ENCODE data around the gene GP1BA. TPM values are rescaled to one million over a fixed set of nuclear protein-coding genes. Genes with fewer than 3 reads are reported as not detected.

GP1BA gene
- polyA plus RNA-seq, 1 donor (not counting 4 experiments of a cell fraction or from before 2014, with no cell fraction given) = not detected

DNA sequence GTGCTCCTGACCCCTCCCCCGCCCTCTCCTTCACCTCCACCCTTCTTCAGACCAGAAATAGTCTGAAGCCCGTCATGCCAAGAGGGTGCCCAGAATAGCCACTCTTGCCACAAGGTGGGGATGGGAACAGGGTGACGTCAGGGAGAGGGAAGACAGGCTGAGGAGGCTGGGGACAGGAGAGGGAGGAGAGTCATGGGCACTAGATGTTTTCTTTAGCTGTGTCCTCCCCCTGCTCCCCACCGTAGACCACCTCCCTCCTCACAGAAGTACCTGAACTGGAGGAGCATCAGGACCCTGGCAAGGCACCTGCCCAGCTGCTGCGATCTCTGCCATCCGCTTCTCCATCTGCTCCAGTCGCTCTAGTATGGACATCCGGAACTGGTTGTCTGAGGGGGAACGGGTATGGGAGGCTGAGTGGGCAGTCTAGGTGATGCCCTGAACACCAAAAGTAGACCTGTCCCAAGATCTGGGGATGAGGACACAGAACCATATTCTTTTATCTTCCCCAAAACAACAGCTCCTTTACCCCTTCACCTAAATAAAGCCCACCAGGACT is 42.1 kb downstream of the GP1BA start:
- Histone ChIP-seq H3K4me3 (ENCODE audit: control insufficient read depth in 2 of 3, extremely low read depth in 1 of 3, insufficient read depth in 2 of 3, low read depth in 1 of 3, low read length in 3 of 3) (no peak overlapping the region), H3K79me2 (ENCODE audit: control insufficient read depth, insufficient read depth, low read length) (no peaks in the 10 kb centered on the region), H3K27ac (ENCODE audit: control insufficient read depth, insufficient read depth, low read length) (no peak overlapping the region), H3K9me1 (ENCODE audit: control insufficient read depth, extremely low read depth, insufficient read depth, low read length) (no peaks in the 10 kb centered on the region), H3K27me3 (ENCODE audit: control insufficient read depth, extremely low read depth, insufficient read depth, low read length) (no peaks in the 10 kb centered on the region), H3K4me1 (ENCODE audit: control insufficient read depth, extremely low read depth, insufficient read depth, low read length) (peaks cover 6% of the 10 kb centered on the region), H3K9ac (ENCODE audit: control insufficient read depth, extremely low read depth, insufficient read depth, low read length) (no peak overlapping the region), H3K4me2 (ENCODE audit: control insufficient read depth, extremely low read depth, insufficient read depth, low read depth, low read length) (no peak overlapping the region), H3K9me3 (ENCODE audit: control insufficient read depth, low read depth, low read length) (no peaks in the 10 kb centered on the region), H2AFZ (ENCODE audit: control insufficient read depth, low read length) (no peak overlapping the region), H4K20me1 (ENCODE audit: control insufficient read depth, extremely low read depth, insufficient read depth, low read length) (no peaks in the 10 kb centered on the region), H3K36me3 (ENCODE audit: control insufficient read depth in 2 of 2, extremely low read depth in 1 of 2, insufficient read depth in 2 of 2, low read length in 2 of 2) (peaks cover 42 to 56% of the 10 kb centered on the region in 2 experiments)
- TF ChIP-seq, protein P1, sequence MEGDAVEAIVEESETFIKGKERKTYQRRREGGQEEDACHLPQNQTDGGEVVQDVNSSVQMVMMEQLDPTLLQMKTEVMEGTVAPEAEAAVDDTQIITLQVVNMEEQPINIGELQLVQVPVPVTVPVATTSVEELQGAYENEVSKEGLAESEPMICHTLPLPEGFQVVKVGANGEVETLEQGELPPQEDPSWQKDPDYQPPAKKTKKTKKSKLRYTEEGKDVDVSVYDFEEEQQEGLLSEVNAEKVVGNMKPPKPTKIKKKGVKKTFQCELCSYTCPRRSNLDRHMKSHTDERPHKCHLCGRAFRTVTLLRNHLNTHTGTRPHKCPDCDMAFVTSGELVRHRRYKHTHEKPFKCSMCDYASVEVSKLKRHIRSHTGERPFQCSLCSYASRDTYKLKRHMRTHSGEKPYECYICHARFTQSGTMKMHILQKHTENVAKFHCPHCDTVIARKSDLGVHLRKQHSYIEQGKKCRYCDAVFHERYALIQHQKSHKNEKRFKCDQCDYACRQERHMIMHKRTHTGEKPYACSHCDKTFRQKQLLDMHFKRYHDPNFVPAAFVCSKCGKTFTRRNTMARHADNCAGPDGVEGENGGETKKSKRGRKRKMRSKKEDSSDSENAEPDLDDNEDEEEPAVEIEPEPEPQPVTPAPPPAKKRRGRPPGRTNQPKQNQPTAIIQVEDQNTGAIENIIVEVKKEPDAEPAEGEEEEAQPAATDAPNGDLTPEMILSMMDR (optimal IDR thresholded peaks at IDR 0.05 in 1 of 3, IDR thresholded peaks at IDR 0.05 in 1 of 3, conservative IDR thresholded peaks at IDR 0.05 in 1 of 3; ENCODE audit: extremely low read depth in 1 of 3, insufficient read depth in 2 of 3, low read length in 3 of 3) = no peak
- TF ChIP-seq EZH2 (IDR thresholded peaks at IDR 0.05; ENCODE audit: low read length) = no peak
- DNase-seq (ENCODE audit: low read depth, low spot score) (no peak), FAIRE-seq (no peak)
- dilution Hi-C loops (cut with MboI; ENCODE audit: extremely low pct_ligation_motif_present, low sequenced_read_pairs) = no loop called here

DNA sequence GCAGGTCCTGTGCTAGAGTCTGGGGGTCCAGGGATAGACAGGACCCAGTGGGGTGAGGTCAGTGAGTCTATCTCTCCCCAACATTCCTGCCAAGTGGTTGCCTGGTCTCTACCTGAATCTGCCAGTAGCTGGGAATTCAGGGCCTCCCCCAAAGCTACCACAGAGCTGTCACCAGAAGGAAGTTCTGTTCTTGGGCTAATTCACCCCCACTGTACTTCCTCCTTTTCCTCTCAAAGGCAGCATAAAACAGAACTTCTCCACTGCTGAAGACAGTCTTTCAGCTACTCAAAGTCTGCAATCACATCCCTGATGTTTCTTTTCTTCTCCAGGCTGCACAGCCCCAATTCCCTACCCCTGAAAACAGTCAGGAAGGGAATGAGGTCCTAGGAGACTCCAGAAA is 46.6 kb downstream of the GP1BA start:
- no peaks in the 10 kb centered on the region for H3K4me1 ChIP-seq (ENCODE audit: control insufficient read depth, extremely low read depth, insufficient read depth, low read length)
- H3K9me1 ChIP-seq (ENCODE audit: control insufficient read depth, extremely low read depth, insufficient read depth, low read length) = no peaks in the 10 kb centered on the region
- H3K9me3 ChIP-seq (ENCODE audit: control insufficient read depth, low read depth, low read length) = no peaks in the 10 kb centered on the region
- no peaks in the 10 kb centered on the region for H3K79me2 ChIP-seq (ENCODE audit: control insufficient read depth, insufficient read depth, low read length)
- DNase-seq (ENCODE audit: low read depth, low spot score) (no peak), FAIRE-seq (no peak)
- H3K36me3 ChIP-seq (ENCODE audit: control insufficient read depth in 2 of 2, extremely low read depth in 1 of 2, insufficient read depth in 2 of 2, low read length in 2 of 2) = peaks cover 44 to 57% of the 10 kb centered on the region in 2 experiments
- TF ChIP-seq EZH2 (IDR thresholded peaks at IDR 0.05; ENCODE audit: low read length) = no peak
- TF ChIP-seq, protein P1 (optimal IDR thresholded peaks at IDR 0.05 in 1 of 3, IDR thresholded peaks at IDR 0.05 in 1 of 3, conservative IDR thresholded peaks at IDR 0.05 in 1 of 3; ENCODE audit: extremely low read depth in 1 of 3, insufficient read depth in 2 of 3, low read length in 3 of 3) = no peak
- H3K9ac ChIP-seq (ENCODE audit: control insufficient read depth, extremely low read depth, insufficient read depth, low read length) = no peak overlapping the region
- H3K27ac ChIP-seq (ENCODE audit: control insufficient read depth, insufficient read depth, low read length) = no peak overlapping the region
- H3K4me3 ChIP-seq (ENCODE audit: control insufficient read depth in 2 of 3, extremely low read depth in 1 of 3, insufficient read depth in 2 of 3, low read depth in 1 of 3, low read length in 3 of 3) = no peak overlapping the region
- no peak overlapping the region for H3K4me2 ChIP-seq (ENCODE audit: control insufficient read depth, extremely low read depth, insufficient read depth, low read depth, low read length)
- no peak overlapping the region for H2AFZ ChIP-seq (ENCODE audit: control insufficient read depth, low read length)
- no peaks in the 10 kb centered on the region for H3K27me3 ChIP-seq (ENCODE audit: control insufficient read depth, extremely low read depth, insufficient read depth, low read length)
- no peaks in the 10 kb centered on the region for H4K20me1 ChIP-seq (ENCODE audit: control insufficient read depth, extremely low read depth, insufficient read depth, low read length)
- dilution Hi-C loops (cut with MboI; ENCODE audit: extremely low pct_ligation_motif_present, low sequenced_read_pairs) = no loop called here
